HG02588 (cell line): Measurements from ENCODE around the gene VCPKMT.

Experiments used
- ATAC-seq: cut with Tn5 transposase; IDR thresholded peaks from one replicate; pipeline ENCODE4 v1.9.1; 2021; ENCODE audit warnings: mild to moderate bottlenecking, moderate library complexity; ENCODE audit not compliant: unreplicated experiment

The VCPKMT gene

GRCh38 chr14:50068496-50068895 is 47.9 kb downstream of the VCPKMT start:
- ATAC-seq: no peak

- no peak for ATAC-seq
Measured at GRCh38 chr14:50067723-50068495, 48.5 kb downstream of the VCPKMT start.

DNA sequence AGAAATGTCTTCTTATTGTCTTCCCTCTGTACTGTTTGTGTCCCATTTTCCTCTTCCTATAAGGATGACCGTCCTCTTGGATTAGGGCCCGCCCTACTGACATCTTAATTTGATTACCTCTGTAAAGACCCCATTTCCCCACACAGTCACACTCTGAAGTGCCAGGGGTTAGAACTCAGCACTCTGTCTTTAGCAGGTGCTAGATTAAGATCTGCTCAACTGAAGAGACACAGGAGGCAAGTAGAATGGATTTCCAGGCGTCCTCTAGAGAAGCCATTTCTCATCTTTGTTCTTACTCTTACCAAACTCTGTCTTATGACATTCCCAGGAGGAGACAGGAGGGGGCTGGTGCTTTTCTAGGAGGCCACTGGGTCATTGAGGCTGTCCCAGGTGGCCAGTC is 50.8 kb downstream of the VCPKMT start:
- no peak for ATAC-seq

- peak; percentile 62 for ATAC-seq
Measured at GRCh38 chr14:50064993-50065392, 51.4 kb downstream of the VCPKMT start.

GRCh38 chr14:50063876-50064420 is 52.4 kb downstream of the VCPKMT start:
- no peak for ATAC-seq

- ATAC-seq: peak; percentile 19
Measured at GRCh38 chr14:50062438-50063085, 53.8 kb downstream of the VCPKMT start.

DNA sequence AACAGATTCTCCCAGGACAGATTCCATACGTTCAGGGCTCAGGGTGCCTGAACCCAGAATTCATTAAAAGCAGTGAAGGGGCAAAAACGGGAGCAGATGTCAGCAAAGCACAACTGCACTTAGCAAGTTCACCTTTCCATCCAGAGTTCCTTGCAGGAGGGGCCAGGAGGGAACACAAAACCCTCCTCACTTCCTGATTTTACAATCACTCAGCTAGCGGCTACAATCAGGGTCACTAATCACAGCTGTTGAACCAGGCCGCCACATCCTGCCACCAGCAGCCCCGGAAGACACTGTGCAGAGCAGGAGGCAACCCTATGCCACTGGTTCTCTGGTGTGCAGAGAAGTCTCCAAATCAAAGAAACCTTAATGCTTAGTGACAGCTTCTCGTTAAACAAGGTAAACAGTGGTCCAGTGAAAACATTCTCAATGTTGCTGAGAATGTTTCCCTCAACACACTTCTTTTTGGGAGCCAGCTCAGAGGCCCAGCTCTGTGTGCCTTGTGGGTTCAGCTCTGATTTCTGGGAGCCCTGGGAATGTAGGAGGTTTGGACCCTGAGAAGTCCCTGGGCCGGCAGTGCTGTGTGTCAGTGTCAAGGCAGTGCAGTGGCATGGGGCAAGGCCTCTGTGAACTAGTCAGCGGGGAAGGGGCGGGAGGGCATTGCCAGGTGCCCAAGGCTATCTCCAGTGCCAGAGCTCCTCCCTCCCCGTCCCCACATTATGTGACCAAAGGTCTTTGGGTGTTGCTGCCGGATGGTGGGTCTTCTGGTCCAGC is 54.5 kb downstream of the VCPKMT start:
- peak; percentile 47 for ATAC-seq

- no peak for ATAC-seq
Measured at GRCh38 chr14:50060871-50061663, 55.3 kb downstream of the VCPKMT start.

GRCh38 chr14:50059763-50060616 is 56.4 kb downstream of the VCPKMT start:
- ATAC-seq: no peak
